Raji (cell line): ENCODE results near the gene CCNI2.

Experiments used
- POLR2A ChIP-seq: IDR thresholded peaks from 2 replicates; pipeline ENCODE4 v1.6.1; 2011; ENCODE audit warnings: low read depth, low read length, control low read depth; ENCODE audit not compliant: insufficient read depth

The CCNI2 gene

GRCh38 chr5:132759114-132760048 lies 12.2 kb downstream of the CCNI2 start:
- no peak for TF ChIP-seq POLR2A

GRCh38 chr5:132760049-132760420 lies 12.8 kb downstream of the CCNI2 start:
- TF ChIP-seq POLR2A = no peak

DNA sequence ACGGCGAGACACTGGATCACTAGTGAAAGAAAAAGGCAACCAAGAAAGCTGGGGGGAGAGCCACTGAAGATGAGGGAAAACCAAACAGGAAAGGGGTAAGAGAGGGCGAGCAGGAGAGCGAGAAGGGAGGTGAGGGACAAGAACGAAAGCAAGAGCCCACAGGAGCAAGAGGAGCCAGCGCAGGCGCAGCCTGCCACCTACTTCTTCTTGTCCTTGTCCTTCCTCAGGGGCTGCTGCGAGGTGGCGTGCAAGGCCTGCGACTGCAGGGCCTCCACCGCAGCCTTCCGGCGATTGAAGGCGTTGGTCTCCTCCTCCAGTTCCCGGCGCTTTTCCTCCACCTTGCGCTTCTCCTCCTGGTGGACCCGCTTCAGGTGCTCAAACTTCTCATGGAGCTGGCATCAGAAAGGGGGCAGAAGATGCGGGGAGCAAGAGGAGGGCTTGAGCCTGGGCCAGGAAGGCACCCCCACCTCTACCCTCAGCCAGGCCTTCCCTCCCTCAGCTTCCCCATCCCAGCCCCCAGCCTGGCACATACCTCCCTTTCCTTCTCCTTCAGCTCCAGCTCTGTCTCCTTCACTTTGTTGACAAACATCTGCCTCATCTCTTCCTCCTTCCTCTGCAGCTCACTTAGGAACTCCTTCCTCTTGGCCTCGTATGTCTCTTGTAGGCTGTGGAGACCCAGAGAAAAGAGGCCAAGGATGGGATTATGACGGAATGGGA lies 13.5 kb downstream of the CCNI2 start:
- TF ChIP-seq POLR2A = no peak

- TF ChIP-seq POLR2A = no peak
These were observed 14.4 kb downstream of the CCNI2 start for GRCh38 chr5:132761321-132762240.

GRCh38 chr5:132762246-132763000 lies 15.2 kb downstream of the CCNI2 start:
- TF ChIP-seq POLR2A = no peak

- TF ChIP-seq POLR2A = no peak
These were observed 16.2 kb downstream of the CCNI2 start for GRCh38 chr5:132763181-132764036.

GRCh38 chr5:132764051-132764450 lies 16.8 kb downstream of the CCNI2 start:
- TF ChIP-seq POLR2A = no peak

DNA sequence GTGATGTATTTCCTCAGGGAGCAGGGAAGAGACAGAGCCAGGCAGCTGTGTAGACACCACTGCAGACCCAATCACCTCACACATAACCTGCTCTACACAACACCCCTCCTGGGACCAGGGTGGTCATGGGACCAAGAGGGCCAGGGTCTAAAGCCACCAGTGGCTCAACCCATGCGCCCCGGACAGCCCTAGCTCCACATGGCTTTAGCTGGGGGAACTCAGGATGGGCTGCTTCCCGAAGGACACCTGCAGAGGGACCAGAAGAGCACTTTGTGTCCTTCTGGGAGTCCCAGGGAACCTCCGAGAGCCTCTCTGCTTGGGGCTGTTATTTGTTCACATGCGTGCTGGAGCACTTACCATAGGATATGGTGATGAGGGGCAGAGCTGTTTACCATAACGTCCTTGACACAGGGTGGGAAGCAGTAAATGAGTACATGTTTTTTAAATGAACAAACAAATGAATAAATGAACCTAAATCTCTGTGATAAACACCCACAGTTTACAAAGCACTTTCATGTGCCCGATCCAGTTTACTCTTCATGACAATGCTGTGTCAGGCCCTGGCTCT lies 17.5 kb downstream of the CCNI2 start:
- no peak for TF ChIP-seq POLR2A

GRCh38 chr5:132765311-132766019 lies 18.2 kb downstream of the CCNI2 start:
- no peak for TF ChIP-seq POLR2A

- no peak for TF ChIP-seq POLR2A
These were observed 19.0 kb downstream of the CCNI2 start for GRCh38 chr5:132766020-132766805.

DNA sequence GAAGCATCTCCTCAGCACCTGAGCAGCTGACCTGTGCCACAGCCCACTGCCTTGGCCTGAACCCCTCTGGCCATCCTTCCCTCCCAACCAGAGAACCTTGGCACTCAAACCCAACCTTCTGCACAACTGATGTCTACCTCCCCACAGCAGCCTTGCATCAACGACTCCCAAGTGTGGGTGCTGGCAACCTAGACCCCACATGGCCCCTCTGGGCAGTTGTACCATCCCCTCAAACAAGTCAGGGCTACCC lies 19.5 kb downstream of the CCNI2 start:
- TF ChIP-seq POLR2A = no peak

GRCh38 chr5:132767150-132767549 lies 19.9 kb downstream of the CCNI2 start:
- TF ChIP-seq POLR2A = no peak
